ENCODE data around the gene CNTN2.

- TF ChIP-seq CTCF (IDR thresholded peaks at IDR 0.05) (peak; percentile 94), POLR2AphosphoS5 (IDR thresholded peaks at IDR 0.05; ENCODE audit: low read depth, low read length) (peak; percentile 89), TCF7L2 (IDR thresholded peaks at IDR 0.05; ENCODE audit: low read depth, low read length) (peak; percentile 56; the same call in 1 of the 2 replicates), SIN3A (IDR thresholded peaks at IDR 0.05; ENCODE audit: borderline replicate concordance, insufficient read depth, low read depth, low read length) (no peak)
- TF ChIP-seq, protein P1, sequence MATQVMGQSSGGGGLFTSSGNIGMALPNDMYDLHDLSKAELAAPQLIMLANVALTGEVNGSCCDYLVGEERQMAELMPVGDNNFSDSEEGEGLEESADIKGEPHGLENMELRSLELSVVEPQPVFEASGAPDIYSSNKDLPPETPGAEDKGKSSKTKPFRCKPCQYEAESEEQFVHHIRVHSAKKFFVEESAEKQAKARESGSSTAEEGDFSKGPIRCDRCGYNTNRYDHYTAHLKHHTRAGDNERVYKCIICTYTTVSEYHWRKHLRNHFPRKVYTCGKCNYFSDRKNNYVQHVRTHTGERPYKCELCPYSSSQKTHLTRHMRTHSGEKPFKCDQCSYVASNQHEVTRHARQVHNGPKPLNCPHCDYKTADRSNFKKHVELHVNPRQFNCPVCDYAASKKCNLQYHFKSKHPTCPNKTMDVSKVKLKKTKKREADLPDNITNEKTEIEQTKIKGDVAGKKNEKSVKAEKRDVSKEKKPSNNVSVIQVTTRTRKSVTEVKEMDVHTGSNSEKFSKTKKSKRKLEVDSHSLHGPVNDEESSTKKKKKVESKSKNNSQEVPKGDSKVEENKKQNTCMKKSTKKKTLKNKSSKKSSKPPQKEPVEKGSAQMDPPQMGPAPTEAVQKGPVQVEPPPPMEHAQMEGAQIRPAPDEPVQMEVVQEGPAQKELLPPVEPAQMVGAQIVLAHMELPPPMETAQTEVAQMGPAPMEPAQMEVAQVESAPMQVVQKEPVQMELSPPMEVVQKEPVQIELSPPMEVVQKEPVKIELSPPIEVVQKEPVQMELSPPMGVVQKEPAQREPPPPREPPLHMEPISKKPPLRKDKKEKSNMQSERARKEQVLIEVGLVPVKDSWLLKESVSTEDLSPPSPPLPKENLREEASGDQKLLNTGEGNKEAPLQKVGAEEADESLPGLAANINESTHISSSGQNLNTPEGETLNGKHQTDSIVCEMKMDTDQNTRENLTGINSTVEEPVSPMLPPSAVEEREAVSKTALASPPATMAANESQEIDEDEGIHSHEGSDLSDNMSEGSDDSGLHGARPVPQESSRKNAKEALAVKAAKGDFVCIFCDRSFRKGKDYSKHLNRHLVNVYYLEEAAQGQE (IDR thresholded peaks at IDR 0.05; ENCODE audit: insufficient read depth in 1 of 2, low read depth in 2 of 2, low read length in 1 of 2), result peak in 1 of 2 experiments; percentile 27; a peak in 1 of 4 replicates
These were observed 78.9 kb downstream of the CNTN2 start, which contains the start of gene RBBP5 for GRCh38 chr1:205121660-205122488.

Measured in Panc1 (cell line).